GM12891 (cell line): ENCODE data around the gene COX17.

Experiments
- POLR2A ChIP-seq: IDR thresholded peaks from 2 replicates; pipeline ENCODE4 v1.6.1; 2011; ENCODE audit warnings: low read depth, low read length, control low read depth
- POLR2AphosphoS5 ChIP-seq: IDR thresholded peaks from 2 replicates; pipeline ENCODE4 v1.6.1; 2011; ENCODE audit warnings: low read depth, low read length, control low read depth
- POU2F2 ChIP-seq: IDR thresholded peaks from 2 replicates; pipeline ENCODE4 v1.6.1; 2011; ENCODE audit warnings: low read depth, mild to moderate bottlenecking, control low read depth, low read length, moderate library complexity
- SPI1 ChIP-seq: IDR thresholded peaks from 2 replicates; pipeline ENCODE4 v1.6.1; 2011; ENCODE audit warnings: low read depth, low read length, control low read depth
- TAF1 ChIP-seq: IDR thresholded peaks from 2 replicates; pipeline ENCODE4 v1.6.1; 2011; ENCODE audit warnings: low read depth, low read length, control low read depth

DNA sequence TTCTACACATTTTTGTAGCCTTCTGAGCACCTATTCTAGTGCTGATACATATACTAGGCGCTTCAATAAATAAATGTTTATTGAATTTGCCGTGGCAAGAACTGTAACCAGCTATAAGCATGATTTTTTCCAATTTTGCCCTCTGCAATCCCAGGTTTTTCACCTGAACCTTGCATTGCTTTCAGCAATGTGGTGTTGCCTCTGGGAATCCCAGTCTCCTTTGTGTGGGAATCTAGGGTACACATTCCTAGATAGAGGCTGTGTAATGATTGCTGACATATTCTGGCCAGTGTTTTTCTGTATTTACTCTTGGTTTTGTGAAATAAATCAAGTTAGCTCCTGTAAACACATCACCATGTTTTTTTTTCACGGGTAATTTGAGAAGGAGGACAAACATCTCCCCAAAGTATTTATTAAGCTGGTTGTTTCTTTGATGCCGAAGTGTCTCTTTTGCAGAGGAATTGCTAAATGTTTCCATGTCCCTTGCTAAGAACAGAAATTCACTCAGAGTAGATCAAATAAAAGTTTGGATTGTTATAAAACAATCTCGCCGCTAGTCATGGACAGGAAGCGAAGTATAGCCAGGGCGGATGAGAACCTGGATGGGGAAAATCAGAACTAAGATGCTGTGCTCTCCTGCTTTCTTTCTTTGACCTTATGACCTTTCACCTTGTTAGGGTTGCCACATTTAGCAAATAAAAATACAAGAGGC is 26.8 kb upstream of the COX17 start:
- TF ChIP-seq POLR2A = no peak
- TF ChIP-seq POLR2AphosphoS5 = no peak
- no peak for TF ChIP-seq TAF1
- TF ChIP-seq SPI1 = no peak
- no peak for TF ChIP-seq POU2F2
